ENCODE results near the gene ENHO.
A peak's percentile ranks its signal among the peaks of the same experiment; 100 is the strongest.
"Not testable (repeated sequence)": the region's sequence is repeated elsewhere in the genome, so short reads cannot be mapped to it uniquely, and the experiment has no call there.

Gene ENHO

DNA sequence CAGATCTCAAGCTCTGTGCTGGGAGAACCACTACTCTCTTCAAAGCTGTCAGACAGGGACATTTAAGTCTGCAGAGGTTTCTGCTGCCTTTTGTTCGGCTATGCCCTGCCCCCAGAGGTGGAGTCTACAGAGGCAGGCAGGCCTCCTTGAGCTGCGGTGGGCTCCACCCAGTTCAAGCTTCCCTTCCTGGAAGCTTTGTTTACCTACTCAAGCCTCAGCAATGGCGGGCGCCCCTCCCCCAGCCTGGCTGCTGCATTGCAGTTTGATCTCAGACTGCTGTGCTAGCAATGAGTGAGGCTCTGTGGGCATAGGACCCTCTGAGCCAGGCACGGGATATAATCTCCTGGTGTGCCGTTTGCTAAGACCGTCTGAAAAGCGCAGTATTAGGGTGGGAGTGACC, 9.3 kb upstream of the ENHO start:
- DNase-seq (ENCODE audit: low read depth, low spot score): not testable (repeated sequence)

DNA sequence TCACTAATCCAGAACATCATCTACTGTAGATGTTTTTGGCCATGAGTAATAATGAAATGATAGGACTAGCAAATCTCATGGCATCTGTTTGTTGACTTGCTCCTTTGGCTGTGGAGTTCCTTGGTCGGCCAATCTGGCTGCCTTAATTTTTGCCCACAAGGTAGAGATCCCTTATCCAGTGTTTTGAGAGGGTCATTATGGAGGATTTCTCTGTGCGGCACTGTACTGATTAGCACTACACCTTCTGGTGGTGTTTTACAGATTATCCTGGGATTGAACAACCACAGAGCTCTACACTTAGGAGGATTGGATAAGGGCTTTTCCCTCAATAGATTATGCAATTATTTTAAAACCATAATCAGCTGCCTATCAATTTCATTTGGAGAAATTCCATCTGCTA, 3.2 kb upstream of the ENHO start:
- DNase-seq (ENCODE audit: low read depth, low spot score): no peak

DNA sequence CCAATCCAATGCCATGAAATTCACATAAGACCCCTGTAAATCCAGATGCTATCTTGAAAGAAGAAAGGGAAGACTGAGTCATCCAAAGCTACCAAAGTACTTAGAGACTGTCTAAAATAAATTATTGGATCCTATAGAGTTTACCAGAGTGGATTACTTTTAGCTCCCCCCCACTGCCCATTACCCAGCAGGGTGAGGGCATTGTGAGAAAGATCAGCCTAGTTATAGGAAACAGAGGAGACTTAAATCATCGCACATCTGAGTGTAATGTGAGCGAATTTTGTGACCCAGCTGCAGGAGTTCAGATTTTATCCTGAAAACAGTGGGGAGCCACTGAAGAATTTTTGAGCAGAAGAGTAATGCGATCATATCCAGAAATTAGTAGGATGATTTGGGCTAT, 1.6 kb upstream of the ENHO start:
- DNase-seq (ENCODE audit: low read depth, low spot score): no peak

DNA sequence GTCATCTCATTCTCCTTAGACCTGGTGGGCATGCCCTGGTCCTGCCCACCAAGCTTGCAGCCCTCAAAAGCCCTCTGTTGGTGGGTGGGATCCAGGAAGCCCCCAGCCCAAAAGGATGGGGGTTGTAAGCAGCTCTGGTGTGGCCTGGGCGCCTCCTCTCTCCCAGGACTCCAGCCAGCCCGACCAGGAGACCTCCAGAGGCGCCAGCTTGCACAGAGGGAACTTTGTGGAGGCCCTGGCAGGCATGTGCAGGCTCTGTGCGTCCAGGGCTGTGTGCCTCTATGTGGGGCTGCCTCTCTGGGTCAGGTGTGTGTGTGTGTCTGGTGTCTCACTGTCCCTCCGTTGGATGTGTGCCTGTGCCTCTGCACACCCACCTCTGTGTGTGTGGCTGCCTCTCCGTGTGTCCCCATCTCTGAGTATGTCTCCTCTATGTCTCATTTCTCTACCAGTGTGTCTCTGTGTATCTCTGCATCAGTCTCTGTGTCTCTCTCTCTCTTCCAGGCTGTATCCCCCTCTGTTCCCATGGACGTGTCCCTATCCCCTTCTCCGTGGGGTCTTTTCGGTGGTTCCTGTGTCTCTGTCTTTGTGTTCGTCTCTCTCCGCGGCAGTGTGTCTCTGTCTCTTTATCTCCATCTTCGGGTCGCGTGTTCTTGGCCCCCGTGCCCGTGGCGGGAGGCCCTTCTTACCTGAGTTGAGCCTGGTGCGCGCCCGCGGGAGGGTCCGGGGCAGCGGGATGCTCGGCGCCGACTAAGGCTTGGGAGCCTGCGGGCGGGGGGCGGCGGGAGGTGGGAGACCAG, 501 bp downstream of the ENHO start:
- DNase-seq (ENCODE audit: low read depth, low spot score): no peak

DNA sequence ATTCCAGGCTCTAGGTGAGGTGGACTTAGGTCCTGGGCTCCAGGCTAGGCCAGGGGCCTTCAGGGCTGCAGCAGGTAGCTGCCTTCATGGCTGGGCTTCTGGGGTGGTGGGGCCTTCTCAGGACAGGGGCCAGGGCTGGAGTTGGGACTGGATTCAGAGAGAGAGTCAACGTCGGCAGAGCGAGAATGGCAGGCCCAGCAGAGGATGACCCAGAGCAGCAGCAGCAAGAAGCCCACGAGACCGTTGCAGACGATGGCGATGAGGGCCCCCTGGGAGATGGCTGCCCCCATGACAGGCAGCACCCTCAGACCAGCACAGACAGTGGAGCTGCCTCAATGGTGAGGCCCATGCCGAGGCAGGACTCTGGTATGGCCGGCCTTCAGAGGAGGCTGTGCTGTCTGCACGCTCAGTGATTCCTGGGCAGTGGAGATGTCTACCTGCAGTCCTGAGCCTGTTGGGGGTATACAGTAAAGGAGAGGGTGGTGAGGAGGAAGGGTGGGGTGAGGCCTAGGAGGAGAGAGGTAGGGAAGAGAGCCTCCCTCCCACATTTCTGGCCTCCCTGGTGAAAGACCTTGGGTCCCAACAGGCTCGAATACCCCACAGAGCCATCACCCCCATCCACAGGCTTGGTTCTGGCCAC, 1.3 kb downstream of the ENHO start:
- no peak for DNase-seq (ENCODE audit: low read depth, low spot score)

DNA sequence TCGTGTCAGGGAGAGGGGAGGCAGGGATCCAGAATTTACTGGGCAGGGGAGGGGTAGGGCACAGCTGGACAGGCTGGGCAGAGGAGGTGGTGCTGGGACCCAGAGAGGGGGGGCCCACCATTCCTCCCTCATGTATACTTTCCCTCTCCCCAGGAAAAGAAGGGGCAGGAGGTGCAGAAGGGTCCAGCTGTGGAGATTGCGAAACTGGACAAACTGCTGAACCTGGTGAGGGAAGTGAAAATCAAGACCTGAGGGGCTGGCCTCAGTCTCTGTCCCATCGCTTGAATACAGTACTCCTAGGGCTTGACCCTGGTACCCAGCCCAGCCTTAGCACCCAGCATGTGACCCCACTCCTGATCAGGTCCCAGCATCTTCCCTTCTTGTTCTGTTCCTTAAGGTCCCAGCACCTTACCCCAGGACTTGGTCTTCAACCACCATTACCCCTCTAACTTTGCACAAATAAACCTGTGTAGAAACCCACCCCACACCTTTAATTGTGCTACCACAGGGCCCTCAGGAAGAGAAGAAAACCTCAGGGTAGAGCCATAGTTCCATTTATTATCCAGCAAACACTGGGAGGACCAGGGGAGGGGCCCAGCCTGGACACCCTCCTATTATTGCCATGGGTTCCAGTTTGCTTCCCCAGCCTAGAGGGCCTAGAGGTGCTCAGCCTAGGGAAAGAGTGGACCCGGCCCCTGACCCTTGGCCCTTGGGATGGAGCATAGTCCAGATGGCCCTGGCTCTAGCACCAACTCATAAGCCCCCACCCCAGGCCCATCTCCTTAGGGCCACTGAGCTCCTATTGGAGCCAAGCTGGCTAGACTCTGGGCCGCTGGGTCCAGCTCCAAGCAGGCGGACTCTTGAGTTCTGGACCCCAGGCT, 2.0 kb downstream of the ENHO start:
- DNase-seq (ENCODE audit: low read depth, low spot score): no peak

DNA sequence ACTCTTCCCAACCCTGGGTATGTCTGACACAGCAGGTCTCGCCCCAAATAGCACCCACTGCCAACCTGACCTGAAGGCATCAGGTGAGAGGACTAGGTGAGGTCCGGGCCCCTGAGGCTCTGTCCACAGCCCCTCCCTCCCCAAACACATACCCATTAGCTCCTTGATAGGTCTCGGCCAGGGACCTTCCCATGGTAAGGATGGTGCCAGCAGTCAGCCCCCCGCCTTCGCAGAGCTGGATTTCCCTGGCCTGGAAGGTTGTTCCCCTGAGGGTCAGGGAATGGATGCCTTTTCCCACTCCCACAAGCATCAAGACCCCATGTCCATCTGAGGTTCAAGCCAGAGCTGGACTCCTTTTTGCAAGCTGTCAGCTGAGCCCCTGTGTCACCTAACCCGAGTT, 2.7 kb downstream of the ENHO start:
- DNase-seq (ENCODE audit: low read depth, low spot score): no peak

DNA sequence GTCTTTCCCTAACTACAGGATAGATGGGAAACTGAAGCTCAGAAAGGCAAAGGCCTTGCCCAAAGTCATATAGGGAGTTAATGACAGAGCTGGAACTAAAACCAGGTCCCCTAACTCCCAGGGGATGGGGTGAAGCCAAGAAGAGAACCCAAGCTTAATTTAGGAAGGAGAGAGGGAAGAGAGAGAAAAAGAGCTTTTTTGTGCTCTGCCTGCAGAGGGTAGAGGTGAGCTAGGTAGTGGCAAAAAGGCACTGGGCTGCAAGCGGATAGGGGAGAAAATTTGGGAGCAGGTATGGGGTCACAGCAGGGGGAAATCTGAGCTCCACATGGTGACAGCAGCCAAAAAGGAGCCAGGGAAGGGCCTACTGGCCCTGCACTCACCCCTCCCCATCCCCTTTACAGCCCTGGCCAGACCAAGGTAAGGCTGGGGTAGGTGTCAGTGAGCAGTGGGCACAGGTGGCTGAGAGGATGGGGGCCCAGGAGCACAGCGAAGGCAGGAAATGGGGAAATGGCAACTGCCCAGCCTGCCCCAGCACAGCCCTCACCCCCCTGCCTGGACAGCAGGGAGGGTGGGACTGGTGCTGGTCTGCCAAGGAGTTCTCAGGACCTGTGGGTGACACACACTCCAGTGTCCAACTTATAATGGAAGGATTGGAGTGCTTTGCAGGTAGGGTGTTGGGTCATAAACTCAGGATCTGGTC, 3.3 kb downstream of the ENHO start:
- no peak for DNase-seq (ENCODE audit: low read depth, low spot score)

DNA sequence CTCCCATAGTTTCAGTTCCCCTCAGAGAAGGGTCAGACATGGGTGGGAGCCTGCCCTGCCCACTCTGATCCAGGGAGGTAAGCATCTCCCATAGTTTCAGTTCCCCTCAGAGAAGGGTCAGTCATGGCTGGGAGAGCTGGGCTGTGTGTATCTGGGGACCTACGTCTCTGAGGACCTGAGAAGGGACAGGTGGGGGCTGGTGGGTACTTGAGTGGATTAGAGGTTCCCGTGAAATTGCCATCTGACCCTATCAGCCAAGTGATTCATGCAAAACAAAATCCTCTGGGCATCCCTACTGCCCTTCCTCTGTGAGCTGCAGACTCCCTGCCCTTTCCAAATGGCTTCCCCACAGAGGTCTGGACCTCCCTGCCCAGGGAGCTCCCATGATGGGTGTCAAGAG, 3.9 kb downstream of the ENHO start:
- no peak for DNase-seq (ENCODE audit: low read depth, low spot score)

DNA sequence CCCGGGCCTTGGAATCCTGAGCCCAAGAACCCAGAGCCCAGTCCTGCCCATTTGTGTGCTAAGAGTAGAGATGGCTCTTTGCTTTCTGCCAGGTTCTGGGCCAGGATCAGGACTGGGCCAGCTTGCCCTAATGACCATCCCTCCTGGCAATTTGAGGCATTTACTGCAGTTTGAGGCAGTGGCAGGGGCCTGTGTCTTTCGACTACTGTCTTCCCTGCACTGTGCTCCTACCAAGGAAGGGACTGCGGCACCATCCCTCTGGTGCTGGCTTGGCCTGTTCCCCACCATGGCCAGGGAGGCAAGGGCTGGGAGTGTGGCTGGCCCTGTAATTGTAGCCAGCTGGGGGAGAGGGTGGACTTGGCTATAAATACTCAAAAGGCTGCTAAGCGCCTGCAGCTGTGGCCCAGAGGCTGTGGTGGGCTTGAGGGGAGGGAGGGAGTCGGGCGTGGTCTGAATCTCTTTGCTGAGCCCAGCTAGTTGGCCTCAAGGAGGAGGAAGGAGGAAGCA, 4.6 kb downstream of the ENHO start:
- no peak for DNase-seq (ENCODE audit: low read depth, low spot score)

DNA sequence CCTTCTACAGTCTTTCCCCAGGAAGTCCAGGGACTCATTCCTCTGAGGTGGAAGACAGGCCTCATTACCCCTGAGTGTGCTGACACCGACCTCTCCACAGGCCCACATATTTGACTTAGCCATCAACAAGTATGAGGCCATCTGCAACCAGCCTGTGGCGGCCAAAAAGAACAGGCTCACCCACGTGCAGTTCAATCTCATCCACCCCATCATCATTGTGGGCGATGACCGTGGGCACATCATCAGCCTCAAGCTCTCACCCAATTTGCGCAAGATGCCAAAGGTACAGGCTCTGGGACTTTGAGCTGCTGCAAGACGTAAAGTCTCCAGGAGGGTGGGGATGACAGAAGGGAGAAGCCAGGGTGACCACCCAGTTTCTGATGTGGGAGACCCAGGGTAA, 5.6 kb downstream of the ENHO start:
- no peak for DNase-seq (ENCODE audit: low read depth, low spot score)

DNA sequence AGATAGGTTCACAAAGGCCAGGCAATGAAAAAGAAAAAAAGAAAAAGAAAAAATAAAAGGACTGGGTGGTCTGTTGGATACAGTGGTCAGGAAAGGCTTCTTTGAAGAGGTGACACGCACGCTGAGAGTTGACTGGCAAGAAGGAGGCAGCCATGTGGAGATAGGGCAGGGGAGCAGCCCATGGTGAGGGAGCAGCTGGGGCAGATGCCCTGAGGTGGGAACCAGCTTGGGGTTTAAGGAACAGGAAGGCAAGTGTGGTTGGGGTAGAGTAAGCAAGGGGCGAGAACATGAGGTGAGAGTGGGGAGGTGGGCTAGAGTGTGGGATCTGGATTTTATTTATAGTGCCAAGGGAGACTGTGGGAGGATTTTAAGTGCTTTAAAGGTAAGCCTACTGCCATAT, 6.8 kb downstream of the ENHO start:
- DNase-seq (ENCODE audit: low read depth, low spot score): no peak

DNA sequence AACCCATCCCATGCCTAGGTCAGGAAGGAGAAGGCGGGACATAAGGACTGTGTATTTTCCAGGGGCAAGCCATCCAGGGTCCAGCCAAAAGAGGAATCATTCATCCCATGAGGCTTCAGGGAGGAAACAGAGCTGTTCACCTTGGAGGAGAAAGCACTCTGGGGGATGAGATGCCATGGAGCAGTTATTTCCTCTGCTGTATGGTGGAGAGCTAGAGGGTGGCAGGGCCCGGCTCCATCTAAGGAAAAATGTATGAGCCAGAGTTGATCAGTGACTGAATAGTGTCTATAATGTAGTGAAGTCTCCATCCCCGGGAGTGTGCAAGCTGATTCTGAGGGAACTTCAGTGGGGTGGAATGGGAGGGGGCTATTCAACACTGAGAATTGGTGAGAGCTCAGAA, 8.0 kb downstream of the ENHO start:
- no peak for DNase-seq (ENCODE audit: low read depth, low spot score)

DNA sequence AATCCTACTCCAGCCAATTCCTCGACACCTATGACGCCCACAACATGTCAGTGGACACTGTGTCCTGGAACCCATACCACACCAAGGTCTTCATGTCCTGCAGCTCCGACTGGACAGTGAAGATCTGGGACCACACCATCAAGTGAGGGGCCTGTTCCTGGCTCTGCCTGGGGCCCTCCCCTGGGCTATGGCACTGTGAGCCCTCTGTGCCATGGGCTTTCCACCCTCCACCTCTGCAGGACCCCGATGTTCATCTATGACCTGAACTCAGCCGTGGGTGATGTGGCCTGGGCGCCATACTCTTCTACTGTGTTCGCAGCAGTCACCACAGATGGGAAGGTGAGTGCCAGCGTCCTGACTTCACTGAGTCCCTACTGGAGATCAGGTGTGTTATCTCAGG, 8.4 kb downstream of the ENHO start:
- no peak for DNase-seq (ENCODE audit: low read depth, low spot score)

DNA sequence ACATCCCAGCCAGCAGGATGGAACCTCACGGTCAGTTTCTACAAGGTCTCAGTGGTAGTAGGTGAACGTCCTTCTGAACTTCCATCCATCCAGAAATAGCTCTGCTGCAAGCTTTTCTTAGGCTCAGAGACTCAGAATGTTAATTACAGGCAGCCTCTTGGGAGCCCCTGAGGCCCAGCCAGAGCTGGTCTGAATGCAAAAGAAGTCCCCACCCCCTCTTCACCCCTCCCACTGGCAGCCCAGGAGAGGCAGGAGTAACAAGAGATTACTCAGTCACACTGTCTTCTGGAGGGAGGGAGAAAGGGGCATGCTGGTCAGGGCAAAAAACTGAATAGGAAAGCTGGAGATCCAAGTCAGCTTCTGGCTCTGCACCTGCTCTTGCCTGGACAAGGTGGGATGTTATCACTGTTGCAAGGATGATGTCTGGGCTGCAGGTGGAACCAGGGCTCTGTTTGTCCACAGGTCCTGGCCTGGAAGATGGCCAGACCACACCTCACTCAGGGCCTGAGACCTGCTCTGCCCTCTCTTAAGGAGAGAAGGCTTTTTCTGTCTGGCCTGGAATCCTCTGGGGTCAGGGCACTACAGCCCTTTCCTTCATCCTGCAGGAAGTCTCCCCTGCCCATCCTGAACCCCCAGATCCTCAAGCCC, 9.1 kb downstream of the ENHO start:
- peak; percentile 86 for DNase-seq (ENCODE audit: low read depth, low spot score)

DNA sequence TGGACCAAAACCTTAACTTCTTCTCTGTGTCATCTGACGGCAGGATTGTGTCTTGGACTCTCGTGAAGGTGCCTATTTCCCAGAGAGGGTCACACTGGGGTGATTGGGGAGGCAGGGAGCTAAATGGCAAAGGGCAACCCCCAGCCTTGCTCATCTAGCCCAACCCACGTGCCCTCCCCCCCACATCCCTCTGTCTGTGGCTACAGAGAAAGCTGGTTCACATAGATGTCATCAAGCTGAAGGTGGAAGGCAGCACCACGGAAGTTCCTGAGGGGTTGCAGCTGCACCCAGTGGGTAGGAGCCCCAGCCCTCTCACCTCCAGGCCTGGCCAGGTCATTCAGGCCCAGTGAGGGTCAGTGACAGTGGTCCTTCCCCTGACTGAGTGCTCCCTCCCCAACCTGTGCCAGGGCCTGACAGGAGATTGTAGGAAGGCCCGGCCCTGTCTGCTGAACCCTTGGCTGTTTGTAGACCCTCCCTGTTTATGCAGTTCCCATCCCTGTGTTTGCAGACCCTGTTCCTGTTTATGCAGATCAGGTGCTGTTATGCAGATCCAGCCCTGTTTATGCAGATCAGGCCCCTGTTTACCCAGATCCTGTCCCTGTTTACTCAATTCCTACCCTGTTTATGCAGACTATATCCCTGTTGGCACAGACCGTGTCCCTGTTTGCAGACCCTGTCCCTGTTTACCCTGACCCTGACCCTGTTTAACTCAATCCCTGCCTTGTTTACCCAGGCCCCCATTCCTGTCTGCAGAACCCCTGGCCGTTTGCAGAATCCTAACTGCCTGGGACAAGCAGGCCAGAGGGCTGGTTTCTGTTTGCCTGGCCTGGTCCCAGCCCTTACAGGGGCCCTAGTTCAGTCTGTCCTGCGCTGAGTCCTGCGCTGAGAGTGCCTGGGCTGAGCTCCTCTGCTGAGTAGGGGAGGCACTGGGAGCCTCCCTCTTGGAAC, 10.4 kb downstream of the ENHO start:
- DNase-seq (ENCODE audit: low read depth, low spot score): peak; percentile 69

DNA sequence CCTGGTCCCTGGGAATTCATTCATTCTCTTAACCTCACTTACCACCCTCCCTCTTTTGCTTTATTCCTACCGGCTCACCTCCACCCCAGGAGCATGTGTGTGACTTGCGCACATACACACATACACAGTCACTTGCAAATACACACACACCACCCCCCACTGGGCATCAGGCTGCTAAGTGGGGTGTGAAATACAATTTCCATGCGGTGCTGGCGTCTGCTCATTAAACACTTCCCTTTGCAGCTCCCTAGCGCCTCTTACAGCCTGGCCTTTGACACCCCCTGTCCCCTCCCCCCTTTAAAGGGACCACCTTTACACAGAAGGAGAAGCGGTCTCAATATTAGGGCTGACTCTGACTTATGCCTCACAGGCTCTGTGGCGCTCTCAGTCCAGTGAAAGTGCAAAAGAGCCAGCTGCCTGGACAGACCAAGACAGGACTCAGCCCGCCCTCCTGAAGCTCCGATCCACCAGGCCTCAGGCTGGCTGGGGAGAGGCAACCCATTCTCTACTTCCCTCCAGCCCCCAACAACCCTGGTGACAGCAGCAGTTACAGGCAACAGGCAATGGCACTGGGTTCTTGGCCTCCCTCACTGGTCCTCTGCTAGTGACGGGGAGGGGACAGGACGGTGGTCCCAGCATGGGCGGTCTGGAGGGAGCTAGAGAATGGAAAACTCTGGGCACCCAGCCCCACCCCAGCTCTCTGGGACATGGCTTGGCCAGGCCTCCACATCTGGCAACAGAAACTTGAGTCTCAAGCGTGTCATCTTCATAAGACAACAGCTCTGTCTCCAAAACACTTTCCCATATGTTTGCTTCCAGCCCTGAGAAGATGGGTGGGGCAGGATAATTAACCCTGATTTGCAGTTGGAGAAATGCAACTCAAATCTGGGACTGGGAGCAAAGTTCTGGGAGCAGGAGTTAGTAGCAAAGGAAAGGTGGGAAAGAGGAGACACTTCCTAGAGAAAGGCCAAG, 12.0 kb downstream of the ENHO start:
- DNase-seq (ENCODE audit: low read depth, low spot score): no peak

DNA sequence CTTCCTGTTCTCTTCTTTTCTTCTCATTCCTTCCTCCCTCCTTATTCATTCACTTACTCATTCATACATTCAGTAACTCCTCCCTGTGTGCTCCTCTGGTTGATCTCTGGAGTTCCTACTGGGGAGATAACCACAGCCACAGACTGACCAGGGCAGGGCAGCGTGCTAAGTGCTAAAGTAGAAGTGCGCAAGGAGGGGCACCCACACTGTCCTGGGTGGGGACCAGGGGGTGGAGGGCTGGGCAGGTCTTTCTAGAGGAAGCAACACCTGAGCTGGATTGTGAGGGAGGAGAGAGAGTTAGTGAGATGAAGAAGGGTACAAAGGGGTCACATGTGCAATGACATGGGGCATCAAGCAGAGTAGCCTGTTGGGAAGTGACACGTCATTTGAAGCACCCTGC, 13.8 kb downstream of the ENHO start:
- DNase-seq (ENCODE audit: low read depth, low spot score): no peak

DNA sequence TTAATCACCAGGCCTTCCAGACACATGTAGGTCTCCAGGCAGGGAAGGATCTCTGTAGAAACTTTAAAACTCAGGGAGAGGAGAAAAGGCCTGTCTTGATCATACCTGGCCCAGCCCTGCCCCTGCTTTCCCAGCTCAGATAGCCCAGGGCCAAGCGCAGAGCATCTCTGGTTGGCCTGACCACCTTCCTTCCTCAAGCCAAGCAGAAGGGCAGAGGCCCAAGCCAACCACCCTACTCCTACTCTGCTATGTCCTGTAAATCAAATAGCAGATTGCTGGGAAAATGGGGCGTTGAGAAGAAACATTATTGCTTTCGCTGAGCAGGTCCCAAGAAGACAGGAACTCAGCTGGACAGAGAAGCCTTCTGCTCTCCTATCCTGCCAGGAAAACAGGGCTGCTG, 14.3 kb downstream of the ENHO start:
- no peak for DNase-seq (ENCODE audit: low read depth, low spot score)
